Astrocyte (in vitro differentiated cells and primary cell): Measurements from ENCODE around the gene SPINK4. TPM values are rescaled to one million over a fixed set of nuclear protein-coding genes. Genes with fewer than 3 reads are reported as not detected.

Experiments used
- DNase-seq: peaks from one replicate; pipeline ENCODE4 v3.0.0-alpha.2; 2010; ENCODE audit warnings: low read depth
- FAIRE-seq: peaks from 2 replicates; lab custom pipeline; 2011; peaks lifted over from hg19 to GRCh38; lab: Jason Lieb, UNC
- H2AFZ ChIP-seq: 2 replicates; pipeline ENCODE4 v1.6.0; 2012; ENCODE audit warnings: low read depth, low read length, inconsistent platforms
- H3K27ac ChIP-seq: 2 replicates; pipeline ENCODE4 v1.5.1; 2011; ENCODE audit warnings: low read depth, low read length, inconsistent platforms
- H3K27me3 ChIP-seq: 2 replicates; pipeline ENCODE4 v1.6.0; 2011; ENCODE audit warnings: low read length, inconsistent platforms; ENCODE audit not compliant: insufficient read depth
- H3K36me3 ChIP-seq: 2 replicates; pipeline ENCODE4 v1.5.1; 2011; ENCODE audit warnings: low read length, inconsistent platforms; ENCODE audit not compliant: insufficient read depth
- H3K4me1 ChIP-seq: 2 replicates; pipeline ENCODE4 v1.5.1; 2011; ENCODE audit warnings: low read length, inconsistent platforms; ENCODE audit not compliant: insufficient read depth
- H3K4me2 ChIP-seq: 2 replicates; pipeline ENCODE4 v1.6.0; 2012; ENCODE audit warnings: low read length, inconsistent platforms
- H3K4me3 ChIP-seq: 2 replicates; pipeline ENCODE4 v1.5.1; 2011; ENCODE audit warnings: low read depth, mild to moderate bottlenecking, low read length, inconsistent platforms; ENCODE audit not compliant: insufficient read depth
- H3K79me2 ChIP-seq: 2 replicates; pipeline ENCODE4 v1.6.0; 2012; ENCODE audit warnings: mild to moderate bottlenecking, low read length, inconsistent platforms; ENCODE audit not compliant: insufficient read depth
- H3K9ac ChIP-seq: 2 replicates; pipeline ENCODE4 v1.6.0; 2012; ENCODE audit warnings: mild to moderate bottlenecking, low read length, inconsistent platforms
- H3K9me3 ChIP-seq: 2 replicates; pipeline ENCODE4 v1.5.1; 2012; ENCODE audit warnings: low read depth, mild to moderate bottlenecking, low read length, inconsistent platforms; ENCODE audit not compliant: insufficient read depth
- H4K20me1 ChIP-seq: 2 replicates; pipeline ENCODE4 v1.6.0; 2012; ENCODE audit warnings: low read length, inconsistent platforms; ENCODE audit not compliant: insufficient read depth
- H3K27ac Mint-ChIP-seq: one replicate; pipeline ENCODE4 v1.8.0; 2021; ENCODE audit warnings: mild to moderate bottlenecking, mixed read lengths; ENCODE audit not compliant: unreplicated experiment
- H3K27me3 Mint-ChIP-seq: one replicate; pipeline ENCODE4 v1.8.0; 2021; ENCODE audit warnings: low read depth, mixed read lengths; ENCODE audit not compliant: unreplicated experiment
- H3K36me3 Mint-ChIP-seq: one replicate; pipeline ENCODE4 v1.8.0; 2021; ENCODE audit warnings: low read depth, mixed read lengths; ENCODE audit not compliant: unreplicated experiment
- H3K4me1 Mint-ChIP-seq: one replicate; pipeline ENCODE4 v1.8.0; 2021; ENCODE audit warnings: low read depth, mixed read lengths; ENCODE audit not compliant: unreplicated experiment
- H3K4me3 Mint-ChIP-seq: one replicate; pipeline ENCODE4 v1.8.0; 2021; ENCODE audit warnings: mild to moderate bottlenecking, moderate library complexity, mixed read lengths; ENCODE audit not compliant: unreplicated experiment
- H3K9me3 Mint-ChIP-seq: one replicate; pipeline ENCODE4 v1.8.0; 2021; ENCODE audit warnings: mild to moderate bottlenecking, mixed read lengths; ENCODE audit not compliant: unreplicated experiment
- CTCF ChIP-seq: IDR thresholded peaks from 2 replicates; pipeline ENCODE4 v1.5.1; 2011; ENCODE audit warnings: low read depth, mild to moderate bottlenecking, inconsistent platforms, low read length, moderate library complexity; ENCODE audit not compliant: insufficient read depth
- EZH2 ChIP-seq: IDR thresholded peaks from 2 replicates; pipeline ENCODE4 v1.6.1; 2012; ENCODE audit warnings: mild to moderate bottlenecking, low read length, inconsistent platforms; ENCODE audit not compliant: insufficient read depth
- total RNA-seq: library from RNA; stranded (reverse); gene quantifications from 2 replicates; pipeline ENCODE4 v1.2.1, GENCODE V29; 2021

Gene SPINK4
- total RNA-seq, 1 donor from 2014 or later = not detected

- peaks cover 6% of the 10 kb centered on the region for H3K4me1 Mint-ChIP-seq
- no peak overlapping the region for H3K27ac Mint-ChIP-seq
- TF ChIP-seq EZH2 (no peak), CTCF (no peak)
- Histone ChIP-seq H3K4me1 (no peaks in the 10 kb centered on the region), H3K4me2 (no peak overlapping the region), H3K79me2 (no peaks in the 10 kb centered on the region), H3K36me3 (peaks cover 55% of the 10 kb centered on the region), H3K9ac (no peak overlapping the region), H4K20me1 (peaks cover 5% of the 10 kb centered on the region), H3K27me3 (no peaks in the 10 kb centered on the region), H3K4me3 (no peak overlapping the region), H2AFZ (no peak overlapping the region), H3K27ac (no peak overlapping the region), H3K9me3 (no peaks in the 10 kb centered on the region)
- no peaks in the 10 kb centered on the region for H3K27me3 Mint-ChIP-seq
- peaks cover 2% of the 10 kb centered on the region for H3K9me3 Mint-ChIP-seq
- DNase-seq = no peak
- H3K4me3 Mint-ChIP-seq = no peak overlapping the region
- H3K36me3 Mint-ChIP-seq = peaks cover 9% of the 10 kb centered on the region
- FAIRE-seq = no peak
Observed at GRCh38 chr9:33255471-33255870, 15.5 kb downstream of the SPINK4 start.

- no peak overlapping the region for H2AFZ ChIP-seq
- no peak for TF ChIP-seq CTCF
- no peak for TF ChIP-seq EZH2
- Mint-ChIP-seq H3K27me3 (no peaks in the 10 kb centered on the region), H3K9me3 (peaks cover 2% of the 10 kb centered on the region), H3K27ac (no peak overlapping the region), H3K36me3 (peaks cover 9% of the 10 kb centered on the region), H3K4me3 (no peak overlapping the region), H3K4me1 (no peaks in the 10 kb centered on the region)
- H3K4me2 ChIP-seq = no peak overlapping the region
- H3K36me3 ChIP-seq = peaks cover 62% of the 10 kb centered on the region
- no peaks in the 10 kb centered on the region for H3K9me3 ChIP-seq
- H4K20me1 ChIP-seq = peaks cover 5% of the 10 kb centered on the region
- no peaks in the 10 kb centered on the region for H3K4me1 ChIP-seq
- H3K9ac ChIP-seq = no peak overlapping the region
- DNase-seq = no peak
- no peak overlapping the region for H3K27ac ChIP-seq
- H3K27me3 ChIP-seq = no peaks in the 10 kb centered on the region
- no peaks in the 10 kb centered on the region for H3K79me2 ChIP-seq
- no peak overlapping the region for H3K4me3 ChIP-seq
- FAIRE-seq = no peak
Observed at GRCh38 chr9:33256236-33256635, 16.3 kb downstream of the SPINK4 start.

- Mint-ChIP-seq H3K4me3 (no peak overlapping the region), H3K4me1 (no peaks in the 10 kb centered on the region), H3K36me3 (peaks cover 12% of the 10 kb centered on the region), H3K27me3 (no peaks in the 10 kb centered on the region), H3K9me3 (peaks cover 2% of the 10 kb centered on the region), H3K27ac (no peak overlapping the region)
- peaks cover 5% of the 10 kb centered on the region for H4K20me1 ChIP-seq
- H3K79me2 ChIP-seq = peaks cover 6% of the 10 kb centered on the region
- H3K27me3 ChIP-seq = no peaks in the 10 kb centered on the region
- H3K9me3 ChIP-seq = no peaks in the 10 kb centered on the region
- DNase-seq (no peak), FAIRE-seq (no peak)
- no peak overlapping the region for H3K27ac ChIP-seq
- no peak for TF ChIP-seq CTCF
- TF ChIP-seq EZH2 = no peak
- peaks cover 67% of the 10 kb centered on the region for H3K36me3 ChIP-seq
- H3K9ac ChIP-seq = no peak overlapping the region
- no peak overlapping the region for H2AFZ ChIP-seq
- H3K4me3 ChIP-seq = no peak overlapping the region
- no peaks in the 10 kb centered on the region for H3K4me1 ChIP-seq
- H3K4me2 ChIP-seq = no peak overlapping the region
Observed at GRCh38 chr9:33257276-33257675, 17.3 kb downstream of the SPINK4 start.
